ENCODE measurements around the gene ZRANB3. TPM values are rescaled to one million over a fixed set of nuclear protein-coding genes. Genes with fewer than 3 reads are reported as not detected.
"Not testable (repeated sequence)": the region's sequence is repeated elsewhere in the genome, so short reads cannot be mapped to it uniquely, and the experiment has no call there.

Gene ZRANB3
- total and polyA plus RNA-seq, 2 donors from 2014 or later: 3.6 to 6.4 TPM

- H3K4me1 ChIP-seq (ENCODE audit: control insufficient read depth in 2 of 3, insufficient read depth in 2 of 3, low read depth in 1 of 3, low read length in 3 of 3): no peaks in the 10 kb centered on the region
- no peak overlapping the region for H3K4me3 ChIP-seq (ENCODE audit: low read length in 3 of 3)
- H3K9ac ChIP-seq (ENCODE audit: low read length in 3 of 3): no peak overlapping the region
- no peaks in the 10 kb centered on the region for H3K36me3 ChIP-seq (ENCODE audit: control insufficient read depth in 2 of 3, insufficient read depth in 3 of 3, low read length in 3 of 3)
- FAIRE-seq: no peak
- intact Hi-C loops (cut with DNase I): no loop called here
- no peaks in the 10 kb centered on the region for H3K9me3 ChIP-seq (ENCODE audit: control insufficient read depth in 2 of 3, insufficient read depth in 1 of 3, low read length in 3 of 3)
- TF ChIP-seq CTCF (IDR thresholded peaks at IDR 0.05; ENCODE audit: borderline replicate concordance, extremely low read depth, insufficient read depth): no peak
- no peak overlapping the region for H3K27ac ChIP-seq (ENCODE audit: low read depth in 2 of 2, low read length in 2 of 2)
- DNase-seq: no peak
- no peaks in the 10 kb centered on the region for H3K27me3 ChIP-seq (ENCODE audit: control insufficient read depth, insufficient read depth, low read length)
Measured at GRCh38 chr2:135299165-135299564, 231.9 kb downstream of the ZRANB3 start.

DNA sequence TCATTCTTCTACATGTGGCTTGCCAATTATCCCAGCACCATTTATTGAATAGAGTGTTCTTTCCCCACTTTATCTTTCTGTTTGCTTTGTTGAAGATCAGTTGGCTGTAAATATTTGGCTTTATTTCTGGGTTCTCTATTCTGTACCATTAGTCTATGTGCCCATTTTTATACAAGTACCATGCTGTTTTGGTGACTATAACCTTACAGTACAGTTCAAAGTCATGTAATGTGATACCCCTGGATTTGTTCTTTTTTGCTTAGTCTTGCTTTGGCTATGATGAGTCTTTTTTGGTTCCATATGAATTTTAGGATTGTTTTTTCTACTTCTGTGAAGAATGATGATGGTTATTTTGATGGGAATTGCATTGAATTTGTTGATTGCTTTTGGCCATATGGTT lies 243.9 kb downstream of the ZRANB3 start:
- H3K27me3 ChIP-seq (ENCODE audit: control insufficient read depth, insufficient read depth, low read length); H3K9me3 ChIP-seq (ENCODE audit: control insufficient read depth in 2 of 3, insufficient read depth in 1 of 3, low read length in 3 of 3); H3K9ac ChIP-seq (ENCODE audit: low read length in 3 of 3); DNase-seq; H3K4me3 ChIP-seq (ENCODE audit: low read length in 3 of 3); H3K27ac ChIP-seq (ENCODE audit: low read depth in 2 of 2, low read length in 2 of 2); intact Hi-C loops (cut with DNase I); FAIRE-seq; H3K36me3 ChIP-seq (ENCODE audit: control insufficient read depth in 2 of 3, insufficient read depth in 3 of 3, low read length in 3 of 3); H3K4me1 ChIP-seq (ENCODE audit: control insufficient read depth in 2 of 3, insufficient read depth in 2 of 3, low read depth in 1 of 3, low read length in 3 of 3): not testable (repeated sequence)

DNA sequence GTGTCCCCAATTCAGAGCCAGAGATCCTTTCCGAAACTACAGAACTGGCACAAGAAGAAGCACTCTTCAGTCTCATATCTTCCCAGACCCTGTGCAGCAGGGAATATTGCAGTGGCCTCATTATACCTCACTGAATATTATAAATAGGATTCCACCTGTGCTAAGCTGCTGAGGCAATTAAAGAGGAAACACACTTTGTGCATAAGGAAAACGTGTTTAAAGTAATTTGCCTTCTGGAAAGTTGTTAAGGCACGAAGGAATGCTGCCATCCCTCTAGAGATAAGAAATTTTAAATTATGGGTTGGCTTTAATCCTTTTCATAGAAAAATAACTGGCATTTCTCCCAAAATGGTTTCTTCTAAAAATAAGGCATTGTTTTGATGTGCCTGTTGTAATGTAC lies 245.6 kb downstream of the ZRANB3 start:
- intact Hi-C loops (cut with DNase I): no loop called here
- H3K4me1 ChIP-seq (ENCODE audit: control insufficient read depth in 2 of 3, insufficient read depth in 2 of 3, low read depth in 1 of 3, low read length in 3 of 3): no peaks in the 10 kb centered on the region
- TF ChIP-seq CTCF (IDR thresholded peaks at IDR 0.05; ENCODE audit: borderline replicate concordance, extremely low read depth, insufficient read depth): no peak
- no peak overlapping the region for H3K27ac ChIP-seq (ENCODE audit: low read depth in 2 of 2, low read length in 2 of 2)
- no peak for DNase-seq
- H3K9me3 ChIP-seq (ENCODE audit: control insufficient read depth in 2 of 3, insufficient read depth in 1 of 3, low read length in 3 of 3): peaks cover 0 to 9% (median 0%) of the 10 kb centered on the region in 3 donors
- no peaks in the 10 kb centered on the region for H3K36me3 ChIP-seq (ENCODE audit: control insufficient read depth in 2 of 3, insufficient read depth in 3 of 3, low read length in 3 of 3)
- no peak overlapping the region for H3K9ac ChIP-seq (ENCODE audit: low read length in 3 of 3)
- H3K27me3 ChIP-seq (ENCODE audit: control insufficient read depth, insufficient read depth, low read length): no peaks in the 10 kb centered on the region
- no peak overlapping the region for H3K4me3 ChIP-seq (ENCODE audit: low read length in 3 of 3)
- no peak for FAIRE-seq

GRCh38 chr2:135281379-135281778 lies 249.6 kb downstream of the ZRANB3 start:
- FAIRE-seq: no peak
- no peak for TF ChIP-seq CTCF (IDR thresholded peaks at IDR 0.05; ENCODE audit: borderline replicate concordance, extremely low read depth, insufficient read depth)
- H3K4me1 ChIP-seq (ENCODE audit: control insufficient read depth in 2 of 3, insufficient read depth in 2 of 3, low read depth in 1 of 3, low read length in 3 of 3): no peaks in the 10 kb centered on the region
- intact Hi-C loops (cut with DNase I): no loop called here
- peak in 2 of 5 donors; percentile 21 to 29 for DNase-seq
- no peaks in the 10 kb centered on the region for H3K36me3 ChIP-seq (ENCODE audit: control insufficient read depth in 2 of 3, insufficient read depth in 3 of 3, low read length in 3 of 3)
- H3K9ac ChIP-seq (ENCODE audit: low read length in 3 of 3): no peak overlapping the region
- H3K4me3 ChIP-seq (ENCODE audit: low read length in 3 of 3): no peak overlapping the region
- no peak overlapping the region for H3K27ac ChIP-seq (ENCODE audit: low read depth in 2 of 2, low read length in 2 of 2)
- H3K9me3 ChIP-seq (ENCODE audit: control insufficient read depth in 2 of 3, insufficient read depth in 1 of 3, low read length in 3 of 3): no peaks in the 10 kb centered on the region
- H3K27me3 ChIP-seq (ENCODE audit: control insufficient read depth, insufficient read depth, low read length): no peaks in the 10 kb centered on the region
